OCI-LY3 (cell line): ENCODE results near the gene GPC4.

Source experiments
- CTCF ChIP-seq: fragments of 200-600, 300-600 bp; sonication (generic); IDR thresholded peaks from 2 replicates; pipeline ENCODE4 v1.5.1; 2014; ENCODE audit warnings: antibody characterized with exemption, low read length, low read depth
- EZH2phosphoT487 ChIP-seq: fragments of 200-600 bp; shearing (Covaris generic); IDR thresholded peaks from 2 replicates; pipeline ENCODE4 v1.6.1; 2018; ENCODE audit warnings: antibody characterized with exemption, mixed run types, low read depth

GRCh38 chrX:133267621-133268020, 147.7 kb downstream of the GPC4 start:
- TF ChIP-seq EZH2phosphoT487 (no peak), CTCF (no peak)
